ENCODE results near the gene USP8. TPM values are rescaled to one million over a fixed set of nuclear protein-coding genes. Genes with fewer than 3 reads are reported as not detected.

Gene USP8
- total RNA-seq, 6 experiments from 2014 or later: 46.0 to 65.2 (median 53.0) TPM

GRCh38 chr15:50546566-50546965, 122.4 kb downstream of the USP8 start, which contains the start of gene USP50:
Gene USP50 (minus strand): TSS chr15:50546666. CDS start chr15:50546525, 141 bp downstream.
- no peak within 1 kb of the TSS for H3K4me3 Mint-ChIP-seq
- H3K36me3 Mint-ChIP-seq (ENCODE audit: low read depth): no peaks in the 10 kb centered on the region
- no peak for DNase-seq
- H3K27ac Mint-ChIP-seq: no peak within 1 kb of the TSS
- H3K27me3 Mint-ChIP-seq (ENCODE audit: insufficient read depth): peaks cover 4% of the 10 kb centered on the region
- H3K9me3 Mint-ChIP-seq: no peaks in the 10 kb centered on the region
- TF ChIP-seq, protein P1, sequence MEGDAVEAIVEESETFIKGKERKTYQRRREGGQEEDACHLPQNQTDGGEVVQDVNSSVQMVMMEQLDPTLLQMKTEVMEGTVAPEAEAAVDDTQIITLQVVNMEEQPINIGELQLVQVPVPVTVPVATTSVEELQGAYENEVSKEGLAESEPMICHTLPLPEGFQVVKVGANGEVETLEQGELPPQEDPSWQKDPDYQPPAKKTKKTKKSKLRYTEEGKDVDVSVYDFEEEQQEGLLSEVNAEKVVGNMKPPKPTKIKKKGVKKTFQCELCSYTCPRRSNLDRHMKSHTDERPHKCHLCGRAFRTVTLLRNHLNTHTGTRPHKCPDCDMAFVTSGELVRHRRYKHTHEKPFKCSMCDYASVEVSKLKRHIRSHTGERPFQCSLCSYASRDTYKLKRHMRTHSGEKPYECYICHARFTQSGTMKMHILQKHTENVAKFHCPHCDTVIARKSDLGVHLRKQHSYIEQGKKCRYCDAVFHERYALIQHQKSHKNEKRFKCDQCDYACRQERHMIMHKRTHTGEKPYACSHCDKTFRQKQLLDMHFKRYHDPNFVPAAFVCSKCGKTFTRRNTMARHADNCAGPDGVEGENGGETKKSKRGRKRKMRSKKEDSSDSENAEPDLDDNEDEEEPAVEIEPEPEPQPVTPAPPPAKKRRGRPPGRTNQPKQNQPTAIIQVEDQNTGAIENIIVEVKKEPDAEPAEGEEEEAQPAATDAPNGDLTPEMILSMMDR (IDR thresholded peaks at IDR 0.05): no peak
- peaks cover 25% of the 10 kb centered on the region for H3K4me1 Mint-ChIP-seq (ENCODE audit: low read depth)

DNA sequence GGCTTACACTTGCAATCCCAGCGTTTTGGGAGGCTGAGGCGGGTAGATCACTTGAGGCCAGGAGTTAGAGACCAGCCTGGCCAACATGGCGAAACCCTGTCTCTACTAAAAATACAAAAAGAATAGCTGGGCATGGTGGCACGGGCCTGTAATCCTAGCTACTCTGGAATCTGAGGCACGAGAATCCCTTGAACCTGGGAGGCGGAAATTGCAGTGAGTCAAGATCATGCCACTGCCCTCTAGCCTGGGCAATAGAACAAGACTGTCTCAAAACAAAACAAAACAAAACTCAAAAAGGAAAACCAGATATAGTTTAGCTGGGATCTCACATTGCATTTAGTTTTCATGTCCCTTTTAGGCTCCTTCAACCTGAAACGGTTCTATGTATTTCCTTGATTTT, 125.1 kb downstream of the USP8 start:
- Mint-ChIP-seq H3K36me3 (ENCODE audit: low read depth) (no peaks in the 10 kb centered on the region; the same call in 1 of the 2 replicates), H3K4me1 (ENCODE audit: low read depth) (peaks cover 5% of the 10 kb centered on the region; the same call in 1 of the 2 replicates), H3K27me3 (ENCODE audit: insufficient read depth) (peaks cover 6% of the 10 kb centered on the region), H3K27ac (no peak overlapping the region), H3K4me3 (no peak overlapping the region), H3K9me3 (no peaks in the 10 kb centered on the region)
- DNase-seq: no peak
- TF ChIP-seq, protein P1 (IDR thresholded peaks at IDR 0.05): no peak

GRCh38 chr15:50552238-50552637, 128.0 kb downstream of the USP8 start:
- DNase-seq: no peak
- H3K27me3 Mint-ChIP-seq (ENCODE audit: insufficient read depth): peaks cover 7% of the 10 kb centered on the region
- H3K4me1 Mint-ChIP-seq (ENCODE audit: low read depth): peaks cover 5% of the 10 kb centered on the region; the same call in 1 of the 2 replicates
- no peak overlapping the region for H3K4me3 Mint-ChIP-seq
- TF ChIP-seq, protein P1 (IDR thresholded peaks at IDR 0.05): no peak
- no peak overlapping the region for H3K27ac Mint-ChIP-seq
- no peaks in the 10 kb centered on the region; the same call in 1 of the 2 replicates for H3K36me3 Mint-ChIP-seq (ENCODE audit: low read depth)
- no peaks in the 10 kb centered on the region for H3K9me3 Mint-ChIP-seq

- Mint-ChIP-seq H3K4me3 (no peak overlapping the region), H3K9me3 (no peaks in the 10 kb centered on the region), H3K27me3 (ENCODE audit: insufficient read depth) (peaks cover 5% of the 10 kb centered on the region), H3K4me1 (ENCODE audit: low read depth) (no peaks in the 10 kb centered on the region), H3K27ac (no peak overlapping the region), H3K36me3 (ENCODE audit: low read depth) (no peaks in the 10 kb centered on the region; the same call in 1 of the 2 replicates)
- TF ChIP-seq, protein P1 (IDR thresholded peaks at IDR 0.05): no peak
- no peak for DNase-seq
Measured at GRCh38 chr15:50556642-50557371, 132.6 kb downstream of the USP8 start.

- H3K9me3 Mint-ChIP-seq: no peaks in the 10 kb centered on the region
- no peak overlapping the region for H3K4me3 Mint-ChIP-seq
- H3K36me3 Mint-ChIP-seq (ENCODE audit: low read depth): peaks cover 10% of the 10 kb centered on the region
- DNase-seq: no peak
- peaks cover 3% of the 10 kb centered on the region; the same call in 1 of the 2 replicates for H3K4me1 Mint-ChIP-seq (ENCODE audit: low read depth)
- no peak overlapping the region for H3K27ac Mint-ChIP-seq
- peaks cover 5% of the 10 kb centered on the region for H3K27me3 Mint-ChIP-seq (ENCODE audit: insufficient read depth)
- TF ChIP-seq, protein P1 (IDR thresholded peaks at IDR 0.05): no peak
Measured at GRCh38 chr15:50558012-50558411, 133.8 kb downstream of the USP8 start.
